Fibroblast of lung (primary cell): Measurements from ENCODE around the gene ISG15. TPM values are rescaled to one million over a fixed set of nuclear protein-coding genes. Genes with fewer than 3 reads are reported as not detected.
"Not testable (repeated sequence)": the region's sequence is repeated elsewhere in the genome, so short reads cannot be mapped to it uniquely, and the experiment has no call there.

Experiments used
- DNase-seq, 2 donors: peaks; one replicate each; pipeline versions ENCODE4 v3.0.0 to v3.0.0-alpha.2; 2010; ENCODE audit warnings: low read depth in 2 of 2
- H2AFZ ChIP-seq: 2 replicates; pipeline ENCODE4 v1.5.1; 2012; ENCODE audit warnings: low read length, control low read depth, inconsistent platforms
- H3K27ac ChIP-seq: 2 replicates; pipeline ENCODE4 v1.5.1; 2011; ENCODE audit warnings: low read length, control low read depth; ENCODE audit not compliant: insufficient read depth
- H3K27me3 ChIP-seq: 2 replicates; pipeline ENCODE4 v1.5.1; 2011; ENCODE audit warnings: mild to moderate bottlenecking, low read length; ENCODE audit not compliant: control insufficient read depth, insufficient read depth
- H3K36me3 ChIP-seq: 2 replicates; pipeline ENCODE4 v1.5.1; 2011; ENCODE audit warnings: low read length; ENCODE audit not compliant: control insufficient read depth, insufficient read depth
- H3K4me1 ChIP-seq: 2 replicates; pipeline ENCODE4 v1.5.1; 2011; ENCODE audit warnings: low read length; ENCODE audit not compliant: control insufficient read depth, insufficient read depth; ENCODE audit errors: extremely low read depth
- H3K4me2 ChIP-seq: 2 replicates; pipeline ENCODE4 v1.5.1; 2011; ENCODE audit warnings: low read length, control low read depth; ENCODE audit not compliant: insufficient read depth; ENCODE audit errors: extremely low read depth
- H3K4me3 ChIP-seq, 4 experiments: fragments of 200-600 bp in 1 of 4; sonication (generic) in 1 of 4; replicated peaks in 1 of 4; 2 replicates each; pipeline ENCODE4 v1.5.1; 2011 to 2016; ENCODE audit warnings: low read length in 4 of 4, low read depth in 3 of 4, mild to moderate bottlenecking in 3 of 4, control low read depth in 2 of 4, inconsistent platforms in 1 of 4, mixed read lengths in 1 of 4; ENCODE audit not compliant: insufficient read depth in 1 of 4; ENCODE audit errors: control extremely low read depth in 1 of 4
- H3K79me2 ChIP-seq: 2 replicates; pipeline ENCODE4 v1.5.1; 2012; ENCODE audit warnings: mild to moderate bottlenecking, low read length, inconsistent platforms; ENCODE audit not compliant: control insufficient read depth, insufficient read depth
- H3K9ac ChIP-seq: 2 replicates; pipeline ENCODE4 v1.5.1; 2011; ENCODE audit warnings: mild to moderate bottlenecking, low read length, control low read depth; ENCODE audit not compliant: insufficient read depth
- H3K9me3 ChIP-seq: 2 replicates; pipeline ENCODE4 v1.5.1; 2012; ENCODE audit warnings: low read depth, low read length; ENCODE audit not compliant: control insufficient read depth, insufficient read depth
- H4K20me1 ChIP-seq: 2 replicates; pipeline ENCODE4 v1.5.1; 2011; ENCODE audit warnings: low read length; ENCODE audit not compliant: control insufficient read depth, insufficient read depth; ENCODE audit errors: extremely low read depth
- CTCF ChIP-seq, 2 donors: IDR thresholded peaks in 1 of 2; conservative IDR thresholded peaks in 1 of 2; 1 replicate in 1 of 2; 2 replicates in 1 of 2; pipeline ENCODE4 v1.5.1; 2011 to 2012; ENCODE audit warnings: low read length in 2 of 2, control low read depth in 1 of 2, inconsistent platforms in 1 of 2, low read depth in 1 of 2, mild to moderate bottlenecking in 1 of 2
- EZH2 ChIP-seq: IDR thresholded peaks from 2 replicates; pipeline ENCODE4 v1.5.1; 2012; ENCODE audit warnings: low read length, control low read depth, mild to moderate bottlenecking; ENCODE audit errors: missing control alignments
- polyA plus RNA-seq, 2 donors: library from polyadenylated mRNA; depleted of rRNA in 1 of 2; stranded (reverse) in 1 of 2; unstranded in 1 of 2; fragments of >200 nt; gene quantifications; 2 replicates each; pipeline ENCODE4 v1.2.1, GENCODE V29; 2011 to 2012; ENCODE audit warnings: missing spikeins in 1 of 2
- total RNA-seq: library from RNA; depleted of rRNA; stranded (reverse); fragments of >200 nt; gene quantifications from 2 replicates; pipeline ENCODE4 v1.2.1, GENCODE V29; 2014

Gene ISG15
- total and polyA plus RNA-seq, 2 donors (not counting 1 experiment from before 2014, with no cell fraction given): 24.2 to 93.3 TPM

GRCh38 chr1:991895-992294 is 21.4 kb upstream of the ISG15 start:
- H4K20me1 ChIP-seq: no peaks in the 10 kb centered on the region
- TF ChIP-seq CTCF (conservative IDR thresholded peaks at IDR 0.05 in 1 of 2, IDR thresholded peaks at IDR 0.05 in 1 of 2; ENCODE audit: low read depth in 1 of 2, low read length in 2 of 2) (no peak), EZH2 (no peak)
- no peaks in the 10 kb centered on the region for H3K79me2 ChIP-seq
- no peak overlapping the region for H3K4me3 ChIP-seq
- peaks cover 12% of the 10 kb centered on the region for H3K27me3 ChIP-seq
- no peak overlapping the region for H3K27ac ChIP-seq
- no peaks in the 10 kb centered on the region for H3K36me3 ChIP-seq
- no peaks in the 10 kb centered on the region for H3K4me1 ChIP-seq
- H2AFZ ChIP-seq: no peak overlapping the region
- H3K4me2 ChIP-seq: no peak overlapping the region
- DNase-seq: no peak
- H3K9ac ChIP-seq: no peak overlapping the region
- no peaks in the 10 kb centered on the region for H3K9me3 ChIP-seq

GRCh38 chr1:992362-992761 is 20.9 kb upstream of the ISG15 start:
- DNase-seq: no peak
- Histone ChIP-seq H3K4me1 (no peaks in the 10 kb centered on the region), H3K27ac (no peak overlapping the region), H3K36me3 (no peaks in the 10 kb centered on the region), H3K79me2 (no peaks in the 10 kb centered on the region), H3K4me2 (no peak overlapping the region), H3K27me3 (peaks cover 12% of the 10 kb centered on the region), H3K4me3 (no peak overlapping the region), H3K9me3 (no peaks in the 10 kb centered on the region), H2AFZ (no peak overlapping the region), H3K9ac (no peak overlapping the region), H4K20me1 (no peaks in the 10 kb centered on the region)
- TF ChIP-seq EZH2 (no peak), CTCF (conservative IDR thresholded peaks at IDR 0.05 in 1 of 2, IDR thresholded peaks at IDR 0.05 in 1 of 2; ENCODE audit: low read depth in 1 of 2, low read length in 2 of 2) (no peak)

- H2AFZ ChIP-seq: no peak overlapping the region
- no peaks in the 10 kb centered on the region for H3K9me3 ChIP-seq
- H3K9ac ChIP-seq: no peak overlapping the region
- H3K4me1 ChIP-seq: no peaks in the 10 kb centered on the region
- TF ChIP-seq CTCF (conservative IDR thresholded peaks at IDR 0.05 in 1 of 2, IDR thresholded peaks at IDR 0.05 in 1 of 2; ENCODE audit: low read depth in 1 of 2, low read length in 2 of 2) (no peak), EZH2 (no peak)
- H3K79me2 ChIP-seq: no peaks in the 10 kb centered on the region
- DNase-seq: no peak
- no peak overlapping the region for H3K4me2 ChIP-seq
- H4K20me1 ChIP-seq: no peaks in the 10 kb centered on the region
- peaks cover 16% of the 10 kb centered on the region for H3K27me3 ChIP-seq
- no peaks in the 10 kb centered on the region for H3K36me3 ChIP-seq
- no peak overlapping the region for H3K4me3 ChIP-seq
- H3K27ac ChIP-seq: no peak overlapping the region
Observed at GRCh38 chr1:993379-993995, 19.8 kb upstream of the ISG15 start.

- H3K27ac ChIP-seq, H3K4me1 ChIP-seq, H3K36me3 ChIP-seq, H4K20me1 ChIP-seq, H3K4me2 ChIP-seq, H3K4me3 ChIP-seq, H3K79me2 ChIP-seq, DNase-seq, H2AFZ ChIP-seq, H3K9ac ChIP-seq, H3K9me3 ChIP-seq: not testable (repeated sequence)
- peaks cover 16% of the 10 kb centered on the region for H3K27me3 ChIP-seq
Observed at GRCh38 chr1:994546-994945, 18.8 kb upstream of the ISG15 start.
